GM10248 (cell line): ENCODE measurements around the gene HNRNPA3.

ENCODE experiments used
- CTCF ChIA-PET: fragments of 300-600 bp; sonication (Branson Sonifier 250); formaldehyde crosslinking; extraction: SDS; loops from one replicate; lab custom pipeline; 2021; ENCODE audit warnings: antibody characterized with exemption; lab: Yijun Ruan, JAX
- POLR2A ChIA-PET: fragments of 350-650 bp; sonication (Branson Sonifier 250); formaldehyde crosslinking; extraction: SDS; loops from one replicate; lab custom pipeline; 2020; ENCODE audit warnings: antibody characterized with exemption; lab: Yijun Ruan, JAX
- DNase-seq: peaks from one replicate; pipeline ENCODE4 v3.0.0; 2012; ENCODE audit errors: extremely low spot score
- TF ChIP-seq, protein P1 (sequence below): IDR thresholded peaks from 2 replicates; pipeline ENCODE4 v1.5.1; 2012; ENCODE audit warnings: mild to moderate bottlenecking, low read depth; ENCODE audit errors: extremely low read depth, missing control alignments, control extremely low read depth

The HNRNPA3 gene

DNA sequence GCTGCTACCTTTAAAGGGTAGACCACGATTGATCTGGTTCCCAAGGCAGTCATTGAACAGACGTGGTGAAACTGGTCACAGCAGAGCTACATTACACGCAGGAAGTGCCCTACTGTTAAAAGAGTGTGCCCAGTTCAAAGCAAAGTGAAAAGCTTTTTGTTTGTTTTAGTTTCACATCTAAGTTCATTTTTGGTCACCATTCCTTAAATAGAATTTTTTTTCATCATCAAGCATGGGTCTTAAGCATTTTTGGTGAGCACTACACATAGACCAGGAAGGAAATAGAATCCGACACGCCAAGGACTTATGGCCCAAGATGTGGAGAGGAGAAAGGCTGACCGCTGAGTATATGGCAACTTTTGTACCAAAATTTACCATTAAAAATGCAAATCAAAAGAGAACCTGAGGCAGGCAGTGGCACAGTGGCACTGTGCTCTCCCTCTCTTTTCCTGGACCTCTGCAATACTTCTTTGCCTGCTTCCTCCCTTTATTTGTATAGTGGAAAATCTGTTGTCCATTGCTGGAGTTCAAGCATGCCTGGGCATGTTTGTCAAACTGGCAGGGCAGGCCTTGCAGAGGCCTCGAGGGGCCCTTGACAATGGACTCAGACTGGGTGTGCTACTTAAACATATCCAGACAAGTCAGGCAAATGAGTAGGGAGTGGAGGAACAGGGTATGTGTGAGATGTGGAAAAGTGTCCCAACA is 42.6 kb upstream of the HNRNPA3 start:
- TF ChIP-seq, protein P1, sequence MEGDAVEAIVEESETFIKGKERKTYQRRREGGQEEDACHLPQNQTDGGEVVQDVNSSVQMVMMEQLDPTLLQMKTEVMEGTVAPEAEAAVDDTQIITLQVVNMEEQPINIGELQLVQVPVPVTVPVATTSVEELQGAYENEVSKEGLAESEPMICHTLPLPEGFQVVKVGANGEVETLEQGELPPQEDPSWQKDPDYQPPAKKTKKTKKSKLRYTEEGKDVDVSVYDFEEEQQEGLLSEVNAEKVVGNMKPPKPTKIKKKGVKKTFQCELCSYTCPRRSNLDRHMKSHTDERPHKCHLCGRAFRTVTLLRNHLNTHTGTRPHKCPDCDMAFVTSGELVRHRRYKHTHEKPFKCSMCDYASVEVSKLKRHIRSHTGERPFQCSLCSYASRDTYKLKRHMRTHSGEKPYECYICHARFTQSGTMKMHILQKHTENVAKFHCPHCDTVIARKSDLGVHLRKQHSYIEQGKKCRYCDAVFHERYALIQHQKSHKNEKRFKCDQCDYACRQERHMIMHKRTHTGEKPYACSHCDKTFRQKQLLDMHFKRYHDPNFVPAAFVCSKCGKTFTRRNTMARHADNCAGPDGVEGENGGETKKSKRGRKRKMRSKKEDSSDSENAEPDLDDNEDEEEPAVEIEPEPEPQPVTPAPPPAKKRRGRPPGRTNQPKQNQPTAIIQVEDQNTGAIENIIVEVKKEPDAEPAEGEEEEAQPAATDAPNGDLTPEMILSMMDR = no peak
- POLR2A ChIA-PET = interaction anchor here (0.7 kb wide), 1 partner anchor 114 kb away, joined by 3 read pairs; no protein-coding TSS in a partner anchor
- CTCF ChIA-PET = interaction anchor here (0.6 to 1.7 kb wide), 6 partner anchors 21 to 555 kb away, joined by 3 to 7 read pairs (median 4); no protein-coding TSS in a partner anchor
- DNase-seq = peak; percentile 47

DNA sequence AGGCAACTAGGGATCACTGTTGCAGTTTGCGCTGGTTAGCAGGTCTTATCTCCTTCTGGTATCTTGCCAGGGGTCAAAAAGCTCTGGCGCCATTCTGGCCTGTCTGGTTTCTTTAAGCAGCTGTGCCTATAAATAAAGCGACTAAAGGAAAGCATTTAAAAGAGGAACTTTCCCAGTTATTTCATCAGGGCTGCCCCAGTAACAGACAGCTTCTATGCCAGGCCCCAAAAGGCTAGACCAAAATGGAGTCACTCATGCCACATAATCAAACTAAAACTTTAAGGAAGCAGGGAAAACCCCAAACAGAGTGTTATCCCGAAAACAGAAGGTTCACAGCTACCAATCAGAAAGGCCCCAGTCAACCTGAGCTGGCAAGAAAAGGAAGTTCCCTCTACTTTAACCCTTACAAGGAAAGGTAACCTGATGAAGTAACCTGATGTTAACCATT is 41.2 kb upstream of the HNRNPA3 start:
- CTCF ChIA-PET = interaction anchor here (0.9 to 1.7 kb wide), 3 partner anchors 23 to 162 kb away, joined by 3 to 8 read pairs (median 4); no protein-coding TSS in a partner anchor
- TF ChIP-seq, protein P1 = no peak
- POLR2A ChIA-PET = no interaction called here
- DNase-seq = no peak

DNA sequence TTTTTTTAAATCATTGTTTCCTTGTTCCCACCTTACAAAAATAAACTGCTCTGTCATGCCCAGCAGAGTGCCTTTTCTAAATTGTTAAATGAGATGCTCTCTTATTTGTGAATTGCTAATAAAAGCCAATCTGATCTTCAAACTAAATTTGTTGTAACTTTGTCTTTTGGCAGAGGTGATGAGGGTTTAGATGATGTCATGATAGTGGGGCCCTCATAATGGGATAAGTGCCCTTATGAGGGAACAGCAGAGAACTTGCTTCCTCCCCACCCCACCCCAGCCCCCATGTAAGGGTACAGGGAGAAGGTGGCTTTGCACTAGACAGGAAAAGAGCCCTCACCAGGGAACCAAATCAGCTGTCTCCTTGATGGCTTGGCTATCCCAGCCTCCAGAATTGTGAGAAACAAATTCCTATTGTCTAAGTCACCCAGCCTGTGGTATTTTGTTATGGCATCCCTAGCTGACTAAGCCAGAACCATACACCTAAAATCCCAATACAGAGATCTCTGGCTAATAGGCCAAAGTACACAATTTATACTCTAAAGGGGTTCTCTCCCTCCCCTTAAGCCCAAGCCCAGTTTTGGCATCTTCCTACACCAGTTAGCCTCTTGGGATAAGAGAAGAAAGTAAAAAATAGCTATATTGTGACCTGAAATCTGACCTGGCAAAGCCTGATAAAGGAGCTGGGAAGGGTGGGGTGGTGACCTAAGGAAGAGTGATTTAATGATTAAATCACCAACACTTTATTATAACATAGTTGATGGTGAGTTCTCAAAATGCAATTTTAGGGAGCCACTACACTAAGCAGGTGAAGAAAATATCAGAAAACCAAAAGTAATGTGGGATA is 40.3 kb upstream of the HNRNPA3 start:
- DNase-seq = no peak
- TF ChIP-seq, protein P1 = no peak
- POLR2A ChIA-PET = no interaction called here
- CTCF ChIA-PET = interaction anchor here (1.2 to 1.7 kb wide), 3 partner anchors 8 to 161 kb away, joined by 4 to 8 read pairs (median 5); no protein-coding TSS in a partner anchor

GRCh38 chr2:177174486-177174885 is 38.1 kb upstream of the HNRNPA3 start:
- no peak for DNase-seq
- ChIA-PET CTCF (interaction anchor here (3.7 kb wide), 1 partner anchor 9 kb away, joined by 23 read pairs; no protein-coding TSS in a partner anchor), POLR2A (no interaction called here)
- TF ChIP-seq, protein P1 = no peak

DNA sequence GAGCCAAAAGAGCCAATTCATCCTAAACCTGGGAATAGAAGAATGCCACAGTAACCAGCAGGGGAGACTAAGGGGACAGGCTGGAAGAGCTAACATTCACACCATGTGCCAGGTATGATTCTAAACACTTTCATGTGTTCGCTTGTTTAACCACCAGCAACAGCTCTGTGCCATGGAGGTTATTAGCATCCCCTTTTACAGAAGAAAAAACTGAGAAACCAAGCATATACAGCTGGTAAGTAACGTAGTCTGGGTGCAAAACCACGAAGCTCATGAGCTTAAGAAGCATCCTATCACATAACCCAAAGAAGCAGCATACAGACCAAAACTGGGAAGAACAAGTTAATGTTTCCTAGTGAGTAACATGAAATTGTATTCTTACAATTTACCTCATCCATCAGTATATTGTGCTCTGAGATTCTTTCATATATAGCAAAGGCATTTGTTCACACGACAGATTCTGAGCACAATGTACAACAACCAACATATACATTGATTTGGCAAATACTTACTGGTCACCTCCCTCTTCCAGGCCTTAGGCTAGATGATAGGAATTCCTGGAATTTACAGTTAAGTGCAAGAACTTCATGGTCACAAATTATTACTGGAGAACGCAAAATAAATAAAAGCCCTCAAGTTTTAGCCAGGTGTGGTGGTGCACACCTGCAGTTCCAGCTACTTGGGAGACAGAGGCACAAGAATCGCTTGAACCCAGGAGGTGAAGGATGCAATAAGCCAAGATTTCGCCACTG is 36.5 kb upstream of the HNRNPA3 start:
- POLR2A ChIA-PET = no interaction called here
- CTCF ChIA-PET = interaction anchor here (0.5 to 3.7 kb wide), 2 partner anchors 11 to 23 kb away, joined by 3 to 23 read pairs; no protein-coding TSS in a partner anchor
- DNase-seq = no peak
- TF ChIP-seq, protein P1 = no peak
